Mucosa of rectum (tissue), 2 donors: ENCODE data around the gene RNF223.

Source experiments
- H3K27ac ChIP-seq, 2 donors: one replicate each; pipeline ENCODE4 v1.7.0; 2013; ENCODE audit warnings: inconsistent platforms in 2 of 2, low read depth in 2 of 2, low read length in 2 of 2
- H3K27me3 ChIP-seq, 2 donors: one replicate each; pipeline ENCODE4 v1.7.0; 2013; ENCODE audit warnings: low read length in 2 of 2; ENCODE audit not compliant: control insufficient read depth in 2 of 2, insufficient read depth in 2 of 2
- H3K36me3 ChIP-seq, 2 donors: one replicate each; pipeline ENCODE4 v1.7.0; 2013; ENCODE audit warnings: low read length in 2 of 2; ENCODE audit not compliant: control insufficient read depth in 2 of 2, insufficient read depth in 2 of 2
- H3K4me1 ChIP-seq, 2 donors: one replicate each; pipeline ENCODE4 v1.7.0; 2013; ENCODE audit warnings: low read length in 2 of 2, mild to moderate bottlenecking in 1 of 2; ENCODE audit not compliant: control insufficient read depth in 2 of 2, insufficient read depth in 2 of 2
- H3K4me3 ChIP-seq, 2 donors: one replicate each; pipeline ENCODE4 v1.7.0; 2013; ENCODE audit warnings: low read length in 2 of 2
- H3K9ac ChIP-seq, 2 donors: one replicate each; pipeline ENCODE4 v1.7.0; 2013; ENCODE audit warnings: low read length in 2 of 2, low read depth in 1 of 2, mild to moderate bottlenecking in 1 of 2
- H3K9me3 ChIP-seq, 2 donors: one replicate each; pipeline ENCODE4 v1.7.0; 2013; ENCODE audit warnings: low read length in 2 of 2; ENCODE audit not compliant: control insufficient read depth in 2 of 2
- donor health status: healthy.
- donor health status: Normal muscosa, but diverticular disease.

The RNF223 gene

DNA sequence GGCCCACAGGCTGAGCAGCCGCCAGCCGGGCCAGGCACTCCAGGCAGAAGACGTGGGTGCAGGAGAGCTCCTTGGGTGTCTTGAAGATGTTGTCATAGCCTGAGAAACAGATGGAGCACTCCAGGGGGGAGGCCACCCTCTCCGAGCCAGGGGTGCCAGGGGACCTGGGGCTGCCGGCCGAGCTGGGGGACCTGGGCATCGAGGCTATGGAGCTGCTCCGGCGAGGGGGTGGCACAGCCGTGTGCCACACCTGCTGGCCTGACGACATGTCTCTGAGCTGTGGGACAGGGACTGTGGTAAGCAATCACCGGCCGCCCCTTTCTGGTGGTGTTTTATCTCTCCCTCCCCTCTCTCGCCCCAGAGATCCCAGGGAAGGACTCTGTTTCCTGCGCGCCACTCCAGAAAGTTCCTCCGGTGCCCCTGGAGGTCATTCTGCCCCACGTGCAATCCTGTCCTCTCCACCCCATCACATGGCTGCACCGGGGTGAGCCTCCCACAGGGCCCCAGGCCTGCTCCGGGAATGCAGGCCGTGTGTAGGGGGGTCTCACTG lies 1.7 kb downstream of the RNF223 start:
- Histone ChIP-seq H3K27ac (no peak overlapping the region), H3K27me3 (peaks cover 0 to 3% of the 10 kb centered on the region in 2 donors), H3K9me3 (no peaks in the 10 kb centered on the region), H3K36me3 (no peaks in the 10 kb centered on the region), H3K4me1 (peaks cover 23 to 31% of the 10 kb centered on the region in 2 donors), H3K9ac (no peak overlapping the region), H3K4me3 (no peak overlapping the region)

DNA sequence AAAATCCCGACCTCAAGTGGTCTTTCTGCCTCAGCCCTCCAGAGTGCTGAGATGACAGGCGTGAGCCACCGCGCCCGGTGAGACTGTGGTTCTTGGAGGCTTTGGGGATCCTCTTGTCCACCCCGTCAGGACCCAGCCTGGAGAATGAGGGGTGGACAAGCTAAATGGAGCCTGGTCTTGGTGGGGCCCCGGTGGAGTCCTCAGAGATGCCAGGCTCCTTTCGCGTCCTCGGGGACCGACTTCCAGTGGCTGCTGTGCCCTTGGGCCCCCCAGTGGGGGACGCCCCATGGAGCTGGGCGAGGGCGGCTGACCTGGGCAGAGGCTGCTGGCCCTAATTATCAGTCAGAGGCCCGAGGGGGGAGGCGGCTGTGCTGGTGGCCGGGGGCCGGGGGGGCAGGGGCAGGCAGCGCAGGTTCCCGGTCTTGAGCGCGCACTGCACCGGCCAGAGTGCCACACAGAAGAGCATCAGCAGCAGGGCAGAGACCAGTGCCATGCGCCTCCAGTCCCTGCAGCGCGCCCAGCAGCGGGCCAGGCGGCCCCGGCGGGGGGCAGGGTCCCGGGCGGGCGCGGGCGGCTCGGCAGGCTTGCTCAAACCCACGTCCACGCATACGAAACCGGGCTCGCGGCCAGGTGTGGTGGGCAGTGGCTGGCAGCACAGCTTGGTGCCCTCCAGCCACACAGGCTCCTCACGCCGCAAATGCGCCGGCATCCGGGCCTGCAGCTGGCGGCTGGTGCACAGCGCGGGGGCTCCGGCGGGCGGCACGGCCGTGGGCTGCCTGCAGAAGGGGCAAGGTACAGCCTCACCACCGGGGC lies 2.4 kb downstream of the RNF223 start:
- Histone ChIP-seq H3K27me3 (peaks cover under 1 to 3% of the 10 kb centered on the region in 2 donors), H3K36me3 (no peaks in the 10 kb centered on the region), H3K9me3 (no peaks in the 10 kb centered on the region), H3K27ac (no peak overlapping the region), H3K4me1 (peaks cover 23 to 31% of the 10 kb centered on the region in 2 donors), H3K4me3 (no peak overlapping the region), H3K9ac (no peak overlapping the region)

DNA sequence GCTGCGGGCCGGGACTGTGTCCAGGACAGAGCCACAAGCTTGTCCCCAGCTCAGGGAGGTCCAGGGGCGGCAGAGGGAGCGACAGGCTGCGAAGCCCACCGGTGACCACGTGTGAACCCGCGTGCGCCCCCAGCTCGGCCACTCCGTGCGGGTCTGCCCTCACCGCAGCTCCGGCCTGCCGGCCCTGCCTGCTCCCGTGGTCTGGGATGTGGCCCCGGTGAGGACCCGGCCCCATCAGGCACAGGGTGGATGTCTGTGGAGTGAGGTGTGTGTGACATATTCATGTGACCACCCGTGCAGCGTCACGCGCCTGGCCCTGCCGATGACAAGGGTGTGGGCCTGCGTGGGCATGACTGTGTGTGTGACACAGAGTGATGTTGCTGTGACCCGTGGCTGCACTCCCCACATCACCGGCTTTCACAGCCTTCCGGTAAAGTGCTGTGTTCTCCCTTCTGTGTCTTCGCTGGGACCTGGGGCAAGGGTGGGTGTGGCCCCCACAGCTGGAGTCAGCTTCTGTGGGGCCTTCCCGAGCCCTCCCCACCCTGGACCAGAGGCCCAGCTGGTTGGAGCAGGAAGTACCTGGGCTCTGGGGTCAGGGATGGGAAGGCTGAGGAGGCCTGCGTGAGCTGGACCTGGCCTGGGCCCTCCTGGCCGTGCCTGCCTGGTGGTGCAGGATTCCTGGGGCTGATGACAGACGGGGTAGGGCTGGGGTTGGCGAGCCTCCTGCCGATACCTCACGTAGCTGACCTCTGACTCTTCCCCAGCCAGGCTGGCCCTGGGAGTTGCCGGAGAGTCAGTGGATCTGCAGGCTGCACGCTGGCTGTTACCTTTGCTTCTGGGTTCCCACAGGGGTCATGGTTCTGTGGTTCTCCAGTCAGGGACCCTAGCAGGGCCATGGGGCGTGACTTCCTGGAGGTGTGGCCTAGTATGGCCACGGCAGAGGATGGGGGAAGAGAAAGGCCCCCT lies 4.1 kb downstream of the RNF223 start:
- no peak overlapping the region for H3K4me3 ChIP-seq
- H3K27ac ChIP-seq, result no peak overlapping the region
- H3K36me3 ChIP-seq, result no peaks in the 10 kb centered on the region
- no peaks in the 10 kb centered on the region for H3K9me3 ChIP-seq
- H3K4me1 ChIP-seq, result peaks cover 23 to 31% of the 10 kb centered on the region in 2 donors
- peaks cover 3 to 4% of the 10 kb centered on the region in 2 donors for H3K27me3 ChIP-seq
- peak overlapping the region in 1 of 2 donors; percentile 6 for H3K9ac ChIP-seq

DNA sequence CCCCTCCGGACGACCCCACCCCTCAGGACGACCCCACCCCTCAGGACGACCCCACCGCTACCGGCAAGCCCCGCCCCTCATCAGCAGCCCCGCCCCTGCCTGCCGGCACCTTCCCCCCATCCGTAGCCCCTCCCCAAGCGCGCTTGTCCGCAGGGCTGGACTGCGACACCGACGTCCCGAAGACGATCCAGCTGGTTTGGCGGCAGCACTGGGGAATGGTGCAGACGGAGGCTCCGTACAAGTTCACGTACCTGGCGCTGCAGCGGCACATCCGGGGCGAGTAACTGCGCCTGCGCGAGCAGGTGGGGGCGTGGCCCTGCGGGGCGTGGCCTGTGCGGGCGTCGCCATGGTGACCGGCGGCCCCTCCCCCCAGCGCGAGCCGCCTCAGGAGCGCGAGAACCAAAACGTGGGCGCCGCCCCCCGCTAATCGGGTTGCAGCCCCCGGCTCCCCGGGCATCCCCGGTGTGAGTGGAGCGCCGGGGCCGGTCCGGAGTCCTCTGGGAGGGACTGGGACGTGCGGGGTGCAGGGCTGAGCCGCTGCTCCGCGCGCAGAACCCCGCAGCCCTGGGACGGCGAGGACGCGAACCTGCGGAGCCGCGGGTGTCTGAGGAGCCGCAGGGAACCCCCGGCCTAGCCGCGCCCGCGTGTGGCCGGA lies 4.9 kb downstream of the RNF223 start:
- Histone ChIP-seq H3K27ac (peak overlapping the region; percentile 92 to 98), H3K27me3 (peaks cover 0 to 4% of the 10 kb centered on the region in 2 donors), H3K9ac (peak overlapping the region in 1 of 2 donors; percentile 66), H3K4me3 (peak overlapping the region; percentile 74 to 76), H3K9me3 (no peaks in the 10 kb centered on the region), H3K36me3 (no peaks in the 10 kb centered on the region), H3K4me1 (peaks cover 21 to 25% of the 10 kb centered on the region in 2 donors)

DNA sequence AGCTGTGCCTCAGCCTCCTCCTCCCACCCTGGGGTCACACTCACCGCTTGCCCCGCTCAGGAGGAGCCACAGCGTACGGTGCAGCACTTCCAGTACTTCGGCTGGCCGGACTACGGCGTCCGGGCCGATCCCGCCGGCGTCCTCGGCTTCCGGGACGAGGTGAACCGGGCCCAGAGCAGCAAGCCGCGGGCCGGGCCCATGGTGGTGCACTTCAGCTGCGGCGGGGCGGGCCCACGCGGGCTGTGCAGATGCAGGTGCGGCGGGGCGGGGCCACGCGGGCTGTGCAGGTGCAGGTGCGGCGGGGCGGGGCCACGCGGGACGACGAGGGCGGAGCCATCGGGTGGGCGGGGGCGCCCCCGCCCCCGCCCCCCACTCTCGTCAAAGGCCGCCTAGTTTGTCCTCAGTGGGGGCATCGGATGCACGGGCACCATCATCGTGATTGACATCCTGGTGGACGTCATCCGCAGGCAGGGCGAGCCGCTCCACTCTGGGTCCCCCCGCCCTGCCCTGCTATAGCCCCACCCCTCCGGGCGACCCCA lies 5.5 kb downstream of the RNF223 start:
- peak overlapping the region; percentile 44 to 56 for H3K4me3 ChIP-seq
- peaks cover 22 to 25% of the 10 kb centered on the region in 2 donors for H3K4me1 ChIP-seq
- no peaks in the 10 kb centered on the region for H3K36me3 ChIP-seq
- H3K27ac ChIP-seq, result peak overlapping the region; percentile 92 to 98
- no peaks in the 10 kb centered on the region for H3K9me3 ChIP-seq
- H3K27me3 ChIP-seq, result peaks cover 3 to 9% of the 10 kb centered on the region in 2 donors
- peak overlapping the region; percentile 36 to 41 for H3K9ac ChIP-seq

DNA sequence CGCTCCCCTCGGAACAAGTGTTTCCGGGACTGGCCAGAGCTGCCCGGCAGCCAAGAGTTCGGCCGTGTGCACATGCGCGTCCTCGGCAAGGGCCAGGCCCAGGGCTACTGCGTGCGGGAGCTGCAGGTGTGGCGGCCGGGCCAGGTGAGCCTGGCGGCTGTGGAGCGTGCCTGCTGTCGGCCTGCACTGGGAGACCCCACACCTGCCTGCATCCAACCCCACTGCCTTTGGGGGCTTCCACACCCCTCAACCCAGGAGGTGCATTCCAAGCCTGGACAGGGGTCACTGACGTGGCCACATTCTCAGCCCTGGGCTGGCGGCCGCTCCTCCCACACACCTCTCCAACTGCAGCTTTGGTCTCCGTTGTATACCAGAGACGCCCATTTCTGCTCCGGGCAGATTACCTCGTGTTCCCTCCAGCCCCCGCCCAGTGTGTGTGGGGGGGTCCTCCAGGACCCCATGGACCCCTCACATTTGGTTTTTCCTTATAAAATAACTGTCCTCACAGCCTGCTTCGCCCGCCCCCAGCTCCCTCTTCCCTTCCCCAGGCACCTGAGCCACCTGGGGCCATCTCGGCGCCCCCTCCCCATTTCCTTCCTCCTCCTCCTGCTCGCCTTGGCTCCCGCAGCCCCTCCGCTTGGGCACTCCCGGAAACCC lies 6.1 kb downstream of the RNF223 start:
- peak overlapping the region; percentile 36 to 41 for H3K9ac ChIP-seq
- no peaks in the 10 kb centered on the region for H3K9me3 ChIP-seq
- peak overlapping the region; percentile 44 to 56 for H3K4me3 ChIP-seq
- H3K27me3 ChIP-seq, result peaks cover 9 to 14% of the 10 kb centered on the region in 2 donors
- H3K27ac ChIP-seq, result peak overlapping the region; percentile 51 to 92
- peaks cover 21% of the 10 kb centered on the region in 2 donors for H3K4me1 ChIP-seq
- no peaks in the 10 kb centered on the region for H3K36me3 ChIP-seq

DNA sequence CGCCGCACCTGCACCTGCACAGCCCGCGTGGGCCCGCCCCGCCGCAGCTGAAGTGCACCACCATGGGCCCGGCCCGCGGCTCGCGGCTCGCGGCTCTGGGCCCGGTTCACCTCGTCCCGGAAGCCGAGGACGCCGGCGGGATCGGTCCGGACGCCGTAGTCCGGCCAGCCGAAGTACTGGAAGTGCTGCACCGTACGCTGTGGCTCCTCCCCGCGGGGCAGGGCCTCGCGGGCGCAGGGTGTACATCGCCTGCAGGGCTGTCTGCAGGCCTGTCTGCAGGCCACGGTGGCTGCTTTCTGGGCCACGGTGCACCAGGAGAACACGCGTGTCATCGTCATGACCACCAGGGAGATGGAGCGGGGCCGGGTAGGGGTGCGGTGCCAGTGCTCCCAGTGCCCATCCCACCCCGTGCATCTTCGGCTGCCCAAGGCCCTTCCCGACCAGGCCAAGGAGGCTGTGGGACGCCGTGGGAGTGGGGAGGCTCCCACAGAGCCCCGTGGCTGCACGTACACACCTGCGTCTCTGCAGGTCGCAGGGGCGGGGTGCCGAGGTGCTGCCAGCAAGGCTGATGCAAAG lies 6.7 kb downstream of the RNF223 start:
- peaks cover 14 to 19% of the 10 kb centered on the region in 2 donors for H3K27me3 ChIP-seq

DNA sequence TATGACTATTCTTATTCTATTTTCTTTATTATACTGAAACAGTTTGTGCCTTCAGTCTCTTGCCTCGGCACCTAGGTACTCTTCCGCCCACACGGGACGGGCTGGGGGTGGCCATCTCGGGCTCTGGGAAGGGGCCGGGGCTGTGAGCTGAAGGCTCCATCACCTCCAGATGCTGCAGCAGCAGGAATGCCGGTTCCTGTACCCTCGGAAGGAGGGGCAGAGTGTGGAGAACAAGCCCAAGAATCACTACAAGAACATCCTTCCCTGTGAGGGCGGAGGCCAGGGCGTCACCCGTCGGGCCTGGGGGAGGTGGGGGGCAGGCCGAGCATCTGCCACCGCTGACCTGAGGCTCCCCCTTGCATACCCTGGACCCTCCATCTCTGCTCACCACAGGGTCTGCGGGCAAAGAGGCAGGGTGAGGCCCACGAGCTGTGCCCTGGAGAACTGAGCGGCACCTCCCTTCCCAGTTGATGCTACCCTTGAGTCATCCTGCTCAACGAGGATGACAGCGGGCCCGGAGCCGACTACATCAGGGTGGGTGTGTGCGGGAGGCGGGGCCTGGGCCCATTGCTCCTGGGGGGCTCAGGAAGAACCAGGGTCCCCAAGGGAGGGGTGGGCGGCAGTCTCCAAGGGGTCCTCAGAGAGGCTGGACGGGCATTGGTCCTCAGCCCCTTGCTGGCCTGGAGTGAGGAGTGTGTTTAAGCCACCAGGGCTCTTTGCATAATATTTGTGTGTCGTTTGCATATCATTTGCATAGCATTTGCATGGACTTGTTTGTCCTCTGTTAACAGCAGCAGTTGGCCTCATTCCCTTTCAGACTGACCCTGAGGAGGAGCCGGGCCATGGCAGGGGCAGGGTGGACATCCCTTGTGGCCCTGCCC lies 7.5 kb downstream of the RNF223 start:
- H3K27me3 ChIP-seq, result peaks cover 14 to 21% of the 10 kb centered on the region in 2 donors
- H3K27ac ChIP-seq, result no peak overlapping the region
- no peak overlapping the region for H3K9ac ChIP-seq
- no peaks in the 10 kb centered on the region for H3K9me3 ChIP-seq
- no peaks in the 10 kb centered on the region for H3K36me3 ChIP-seq
- peaks cover 19 to 21% of the 10 kb centered on the region in 2 donors for H3K4me1 ChIP-seq
- no peak overlapping the region for H3K4me3 ChIP-seq

More for the DNA sequence above, 6.7 kb downstream of the RNF223 start:
- no peak overlapping the region for H3K4me3 ChIP-seq
- H3K36me3 ChIP-seq, result no peaks in the 10 kb centered on the region
- H3K9me3 ChIP-seq, result no peaks in the 10 kb centered on the region
- H3K27ac ChIP-seq, result peak overlapping the region in 1 of 2 donors; percentile 92
- H3K9ac ChIP-seq, result no peak overlapping the region
- H3K4me1 ChIP-seq, result peaks cover 19 to 21% of the 10 kb centered on the region in 2 donors
